HL-60 (cell line): Measurements from ENCODE around the gene DHRS2.
"Not testable (repeated sequence)": the region's sequence is repeated elsewhere in the genome, so short reads cannot be mapped to it uniquely, and the experiment has no call there.

Source experiments
- DNase-seq, 2 experiments: peaks; one replicate each; pipeline ENCODE4 v3.0.0-alpha.2; 2010 to 2020; ENCODE audit warnings: low read depth in 1 of 2, low spot score in 1 of 2
- H3K27ac ChIP-seq: fragments of 250-450 bp; sonication (Bioruptor Pico); replicated peaks from 2 replicates; pipeline ENCODE4 v1.5.1; 2020; ENCODE audit warnings: mild to moderate bottlenecking, moderate library complexity
- H3K27me3 ChIP-seq: fragments of 250-450 bp; sonication (Bioruptor Pico); 2 replicates; pipeline ENCODE4 v1.5.1; 2021; ENCODE audit warnings: mild to moderate bottlenecking, moderate library complexity; ENCODE audit not compliant: insufficient read depth, poor library complexity, severe bottlenecking
- H3K4me3 ChIP-seq: replicated peaks from 2 replicates; pipeline ENCODE4 v1.5.1; 2011; ENCODE audit warnings: mild to moderate bottlenecking, control low read depth, low read length; ENCODE audit not compliant: insufficient read depth
- GABPA ChIP-seq: IDR thresholded peaks from 2 replicates; pipeline ENCODE4 v1.6.1; 2012; ENCODE audit warnings: low read depth
- POLR2AphosphoS5 ChIP-seq: IDR thresholded peaks from 2 replicates; pipeline ENCODE4 v1.6.1; 2012; ENCODE audit warnings: low read depth
- REST ChIP-seq: IDR thresholded peaks from 2 replicates; pipeline ENCODE4 v1.6.1; 2012; ENCODE audit warnings: low read depth; ENCODE audit not compliant: insufficient replicate concordance
- SPI1 ChIP-seq: IDR thresholded peaks from 2 replicates; pipeline ENCODE4 v1.6.1; 2012; ENCODE audit warnings: low read depth, mild to moderate bottlenecking, borderline replicate concordance
- TF ChIP-seq, protein P1 (sequence below): IDR thresholded peaks from one replicate; pipeline ENCODE4 v1.5.1; 2011; ENCODE audit warnings: low read length, control low read depth, inconsistent platforms; ENCODE audit not compliant: insufficient read depth

Gene DHRS2

GRCh38 chr14:23633160-23633701 lies 2.9 kb upstream of the DHRS2 start:
- Histone ChIP-seq H3K27me3 (no peaks in the 10 kb centered on the region), H3K27ac (no peak overlapping the region), H3K4me3 (no peak overlapping the region)
- no peak for DNase-seq
- TF ChIP-seq REST (no peak), POLR2AphosphoS5 (no peak), SPI1 (no peak), GABPA (no peak)
- TF ChIP-seq, protein P1, sequence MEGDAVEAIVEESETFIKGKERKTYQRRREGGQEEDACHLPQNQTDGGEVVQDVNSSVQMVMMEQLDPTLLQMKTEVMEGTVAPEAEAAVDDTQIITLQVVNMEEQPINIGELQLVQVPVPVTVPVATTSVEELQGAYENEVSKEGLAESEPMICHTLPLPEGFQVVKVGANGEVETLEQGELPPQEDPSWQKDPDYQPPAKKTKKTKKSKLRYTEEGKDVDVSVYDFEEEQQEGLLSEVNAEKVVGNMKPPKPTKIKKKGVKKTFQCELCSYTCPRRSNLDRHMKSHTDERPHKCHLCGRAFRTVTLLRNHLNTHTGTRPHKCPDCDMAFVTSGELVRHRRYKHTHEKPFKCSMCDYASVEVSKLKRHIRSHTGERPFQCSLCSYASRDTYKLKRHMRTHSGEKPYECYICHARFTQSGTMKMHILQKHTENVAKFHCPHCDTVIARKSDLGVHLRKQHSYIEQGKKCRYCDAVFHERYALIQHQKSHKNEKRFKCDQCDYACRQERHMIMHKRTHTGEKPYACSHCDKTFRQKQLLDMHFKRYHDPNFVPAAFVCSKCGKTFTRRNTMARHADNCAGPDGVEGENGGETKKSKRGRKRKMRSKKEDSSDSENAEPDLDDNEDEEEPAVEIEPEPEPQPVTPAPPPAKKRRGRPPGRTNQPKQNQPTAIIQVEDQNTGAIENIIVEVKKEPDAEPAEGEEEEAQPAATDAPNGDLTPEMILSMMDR = no peak

- not testable (repeated sequence) for H3K27ac ChIP-seq, H3K27me3 ChIP-seq, H3K4me3 ChIP-seq, DNase-seq
Measured at GRCh38 chr14:23634698-23635412, 1.3 kb upstream of the DHRS2 start.

DNA sequence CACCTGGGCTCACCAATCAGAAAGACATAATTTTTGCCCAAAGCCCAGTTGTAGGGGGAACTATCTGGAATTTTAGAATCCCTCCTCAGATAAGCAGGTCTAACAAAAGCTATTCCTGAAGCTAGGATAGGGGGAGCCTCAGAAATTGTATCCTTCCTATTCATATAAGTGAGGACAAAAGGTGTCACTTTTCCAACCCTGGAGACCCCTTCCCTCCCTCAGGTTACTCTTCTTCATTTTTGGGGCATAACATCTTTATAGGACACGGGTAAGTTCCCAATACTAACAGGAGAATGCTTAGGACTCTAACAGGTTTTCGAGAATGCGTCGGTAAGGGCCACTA lies 1.1 kb downstream of the DHRS2 start:
- not testable (repeated sequence) for H3K27ac ChIP-seq, H3K4me3 ChIP-seq, DNase-seq, H3K27me3 ChIP-seq

DNA sequence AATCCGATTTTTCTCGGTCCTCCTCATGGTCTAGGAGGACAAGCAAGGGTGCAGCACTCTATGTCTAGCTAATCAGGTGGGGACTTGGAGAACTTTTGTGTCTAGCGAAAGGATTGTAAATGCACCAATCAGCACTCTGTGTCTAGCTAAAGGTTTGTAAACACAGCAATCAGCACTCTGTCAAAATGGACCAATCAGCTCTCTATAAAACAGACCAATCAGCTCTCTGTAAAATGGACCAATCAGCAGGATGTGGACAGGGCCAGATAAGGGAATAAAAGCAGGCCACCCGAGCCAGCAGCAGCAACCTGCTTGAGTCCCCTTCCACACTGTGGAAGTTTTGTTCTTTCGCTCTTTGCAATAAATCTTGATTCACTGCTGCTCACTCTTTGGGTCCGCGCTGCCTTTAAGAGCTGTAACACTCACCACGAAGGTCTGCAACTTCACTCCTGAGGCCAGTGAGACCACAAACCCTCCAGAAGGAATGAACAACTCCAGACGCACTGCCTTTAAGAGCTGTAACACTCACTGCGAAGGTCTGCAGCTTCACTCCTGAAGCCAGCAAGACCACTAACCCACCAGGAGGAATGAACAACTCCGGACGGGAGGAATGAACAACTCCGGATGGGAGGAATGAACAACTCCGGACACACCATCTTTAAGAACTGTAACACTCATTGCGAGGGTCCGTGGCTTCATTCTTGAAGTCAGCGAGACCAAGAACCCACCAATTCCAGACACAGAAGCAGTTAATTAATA lies 1.7 kb downstream of the DHRS2 start:
- H3K27ac ChIP-seq, DNase-seq, H3K4me3 ChIP-seq, H3K27me3 ChIP-seq: not testable (repeated sequence)

DNA sequence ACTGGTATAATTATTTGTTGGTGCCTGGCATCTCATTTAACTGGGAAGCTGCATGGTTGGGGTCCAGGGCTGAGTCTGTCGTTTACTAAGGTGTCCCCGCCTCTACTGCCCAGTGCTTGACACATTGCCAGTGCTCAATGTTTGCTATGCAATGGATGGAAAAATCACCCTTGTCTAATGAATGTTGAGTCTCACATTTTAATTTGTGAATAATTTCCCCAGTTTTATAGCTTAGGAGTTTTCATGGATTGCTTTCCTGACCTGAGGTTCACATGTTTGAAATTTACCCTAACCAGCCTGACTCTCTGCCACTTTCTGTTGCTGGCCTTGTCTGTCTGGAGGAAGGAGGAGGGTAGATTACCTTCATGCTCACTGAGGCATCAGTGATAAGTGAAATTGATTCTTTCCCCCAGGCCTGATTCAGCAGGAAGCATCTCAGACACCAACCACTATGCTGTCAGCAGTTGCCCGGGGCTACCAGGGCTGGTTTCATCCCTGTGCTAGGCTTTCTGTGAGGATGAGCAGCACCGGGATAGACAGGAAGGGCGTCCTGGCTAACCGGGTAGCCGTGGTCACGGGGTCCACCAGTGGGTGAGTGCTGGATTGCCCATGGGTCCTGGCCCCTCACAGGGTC lies 2.4 kb downstream of the DHRS2 start:
- DNase-seq = no peak

More for the DNA sequence above, 2.4 kb downstream of the DHRS2 start:
- Histone ChIP-seq H3K27me3 (no peaks in the 10 kb centered on the region), H3K4me3 (no peak overlapping the region), H3K27ac (no peak overlapping the region)
- TF ChIP-seq GABPA (no peak), REST (no peak), POLR2AphosphoS5 (no peak), SPI1 (no peak)
- TF ChIP-seq, protein P1 = no peak
